Measurements from ENCODE around the gene TXNRD2. TPM values are rescaled to one million over a fixed set of nuclear protein-coding genes. Genes with fewer than 3 reads are reported as not detected.

Gene TXNRD2
- total RNA-seq, 1 donor from 2014 or later = 23.0 TPM

- Mint-ChIP-seq H3K36me3 (ENCODE audit: low read depth, unreplicated experiment) (peaks cover 4% of the 10 kb centered on the region), H3K9me3 (ENCODE audit: unreplicated experiment) (no peaks in the 10 kb centered on the region), H3K4me1 (ENCODE audit: unreplicated experiment) (peaks cover 4% of the 10 kb centered on the region), H3K4me3 (ENCODE audit: unreplicated experiment) (no peak overlapping the region), H3K27me3 (ENCODE audit: unreplicated experiment) (no peaks in the 10 kb centered on the region), H3K27ac (ENCODE audit: unreplicated experiment) (no peak overlapping the region)
- no peak for DNase-seq (ENCODE audit: low spot score)
- TF ChIP-seq, protein P1, sequence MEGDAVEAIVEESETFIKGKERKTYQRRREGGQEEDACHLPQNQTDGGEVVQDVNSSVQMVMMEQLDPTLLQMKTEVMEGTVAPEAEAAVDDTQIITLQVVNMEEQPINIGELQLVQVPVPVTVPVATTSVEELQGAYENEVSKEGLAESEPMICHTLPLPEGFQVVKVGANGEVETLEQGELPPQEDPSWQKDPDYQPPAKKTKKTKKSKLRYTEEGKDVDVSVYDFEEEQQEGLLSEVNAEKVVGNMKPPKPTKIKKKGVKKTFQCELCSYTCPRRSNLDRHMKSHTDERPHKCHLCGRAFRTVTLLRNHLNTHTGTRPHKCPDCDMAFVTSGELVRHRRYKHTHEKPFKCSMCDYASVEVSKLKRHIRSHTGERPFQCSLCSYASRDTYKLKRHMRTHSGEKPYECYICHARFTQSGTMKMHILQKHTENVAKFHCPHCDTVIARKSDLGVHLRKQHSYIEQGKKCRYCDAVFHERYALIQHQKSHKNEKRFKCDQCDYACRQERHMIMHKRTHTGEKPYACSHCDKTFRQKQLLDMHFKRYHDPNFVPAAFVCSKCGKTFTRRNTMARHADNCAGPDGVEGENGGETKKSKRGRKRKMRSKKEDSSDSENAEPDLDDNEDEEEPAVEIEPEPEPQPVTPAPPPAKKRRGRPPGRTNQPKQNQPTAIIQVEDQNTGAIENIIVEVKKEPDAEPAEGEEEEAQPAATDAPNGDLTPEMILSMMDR (IDR thresholded peaks at IDR 0.05; ENCODE audit: unreplicated experiment) = no peak
Measured at GRCh38 chr22:19843857-19844376, 97.7 kb downstream of the TXNRD2 start.

GRCh38 chr22:19843107-19843856 lies 98.3 kb downstream of the TXNRD2 start:
- H3K36me3 Mint-ChIP-seq (ENCODE audit: low read depth, unreplicated experiment) = peaks cover 4% of the 10 kb centered on the region
- H3K27me3 Mint-ChIP-seq (ENCODE audit: unreplicated experiment) = no peaks in the 10 kb centered on the region
- H3K27ac Mint-ChIP-seq (ENCODE audit: unreplicated experiment) = no peak overlapping the region
- H3K9me3 Mint-ChIP-seq (ENCODE audit: unreplicated experiment) = no peaks in the 10 kb centered on the region
- H3K4me1 Mint-ChIP-seq (ENCODE audit: unreplicated experiment) = peaks cover 4% of the 10 kb centered on the region
- no peak for DNase-seq (ENCODE audit: low spot score)
- TF ChIP-seq, protein P1 (IDR thresholded peaks at IDR 0.05; ENCODE audit: unreplicated experiment) = no peak
- H3K4me3 Mint-ChIP-seq (ENCODE audit: unreplicated experiment) = no peak overlapping the region

DNA sequence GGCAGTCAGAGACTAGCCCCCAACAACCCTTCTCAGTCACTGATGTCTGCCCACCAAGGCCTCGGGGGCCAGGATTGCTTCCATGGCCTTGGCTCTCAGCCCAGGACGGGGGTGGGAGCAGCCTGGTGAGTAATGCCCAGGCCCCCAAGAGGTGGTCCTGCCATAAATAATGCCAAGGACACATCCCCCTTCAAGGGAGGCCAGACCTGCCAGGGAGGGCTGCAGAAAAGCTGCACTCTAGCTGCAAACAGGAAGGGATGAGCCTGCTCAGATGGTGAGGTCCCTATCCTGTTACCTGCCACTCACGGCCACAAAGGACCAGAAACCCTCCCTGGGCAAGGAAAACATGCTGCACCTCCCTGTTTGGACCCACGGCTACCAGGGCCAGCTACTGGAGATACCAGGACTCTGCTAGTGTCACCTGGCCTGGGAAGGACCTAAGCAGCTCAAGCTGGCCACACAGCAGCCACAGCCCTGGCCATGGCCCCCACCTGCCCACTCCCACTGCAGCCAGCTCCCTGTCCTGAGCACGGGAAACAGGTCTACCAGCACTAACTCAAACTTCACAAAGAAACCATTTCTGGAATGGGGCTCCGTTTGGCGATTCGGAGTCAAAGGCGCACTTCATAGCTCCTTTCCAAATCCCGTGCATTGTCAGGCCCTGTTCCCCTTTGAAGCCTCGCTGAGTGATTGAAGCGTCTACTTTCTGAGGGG lies 99.1 kb downstream of the TXNRD2 start:
- TF ChIP-seq, protein P1 (IDR thresholded peaks at IDR 0.05; ENCODE audit: unreplicated experiment) = no peak
- peaks cover 4% of the 10 kb centered on the region for H3K36me3 Mint-ChIP-seq (ENCODE audit: low read depth, unreplicated experiment)
- peaks cover 4% of the 10 kb centered on the region for H3K4me1 Mint-ChIP-seq (ENCODE audit: unreplicated experiment)
- no peak overlapping the region for H3K4me3 Mint-ChIP-seq (ENCODE audit: unreplicated experiment)
- H3K9me3 Mint-ChIP-seq (ENCODE audit: unreplicated experiment) = no peaks in the 10 kb centered on the region
- no peaks in the 10 kb centered on the region for H3K27me3 Mint-ChIP-seq (ENCODE audit: unreplicated experiment)
- H3K27ac Mint-ChIP-seq (ENCODE audit: unreplicated experiment) = no peak overlapping the region
- DNase-seq (ENCODE audit: low spot score) = no peak

- Mint-ChIP-seq H3K27ac (ENCODE audit: unreplicated experiment) (no peak overlapping the region), H3K4me3 (ENCODE audit: unreplicated experiment) (no peak overlapping the region), H3K36me3 (ENCODE audit: low read depth, unreplicated experiment) (peaks cover 4% of the 10 kb centered on the region), H3K27me3 (ENCODE audit: unreplicated experiment) (no peaks in the 10 kb centered on the region), H3K9me3 (ENCODE audit: unreplicated experiment) (no peaks in the 10 kb centered on the region), H3K4me1 (ENCODE audit: unreplicated experiment) (peaks cover 4% of the 10 kb centered on the region)
- DNase-seq (ENCODE audit: low spot score) = no peak
- TF ChIP-seq, protein P1 (IDR thresholded peaks at IDR 0.05; ENCODE audit: unreplicated experiment) = no peak
Measured at GRCh38 chr22:19841641-19842392, 99.8 kb downstream of the TXNRD2 start.

Data from endothelial cell (in vitro differentiated cells).